SK-N-MC (cell line): ENCODE measurements around the gene CPHXL.

ENCODE experiments used
- DNase-seq: peaks from one replicate; pipeline ENCODE4 v3.0.0-alpha.2; 2011; ENCODE audit warnings: low read depth, low spot score
- H3K27ac ChIP-seq: fragments of 200-600 bp; sonication (generic); 2 replicates; pipeline ENCODE4 v1.5.1; 2016; ENCODE audit warnings: mixed run types
- H3K36me3 ChIP-seq: fragments of 200-600 bp; sonication (generic); 2 replicates; pipeline ENCODE4 v1.6.1; 2017; ENCODE audit warnings: antibody characterized with exemption, low read length, mixed read lengths; ENCODE audit not compliant: insufficient read depth
- H3K4me3 ChIP-seq: fragments of 200-600 bp; sonication (generic); 2 replicates; pipeline ENCODE4 v1.5.1; 2016
- H3K9ac ChIP-seq: fragments of 200-600 bp; sonication (generic); 2 replicates; pipeline ENCODE4 v1.8.0; 2017; ENCODE audit warnings: mixed run types, mixed read lengths; ENCODE audit not compliant: insufficient read length
- H3K9me3 ChIP-seq: fragments of 200-600 bp; sonication (generic); 2 replicates; pipeline ENCODE4 v1.6.1; 2017; ENCODE audit warnings: low read depth, mild to moderate bottlenecking, antibody characterized with exemption, low read length, moderate library complexity, mixed read lengths
- EZH2 ChIP-seq: fragments of 200-600 bp; sonication (generic); IDR thresholded peaks from one replicate; pipeline ENCODE4 v1.6.1; 2017; ENCODE audit warnings: antibody characterized with exemption
- FOXP2 ChIP-seq: optimal IDR thresholded peaks from 2 replicates; pipeline ENCODE3; 2011; ENCODE audit warnings: mild to moderate bottlenecking, moderate library complexity; ENCODE audit not compliant: insufficient read depth; ENCODE audit errors: extremely low read length, control extremely low read depth
- POLR2AphosphoS5 ChIP-seq: IDR thresholded peaks from 2 replicates; pipeline ENCODE4 v1.6.1; 2012; ENCODE audit warnings: mild to moderate bottlenecking, low read depth, low read length, borderline replicate concordance

The CPHXL gene

DNA sequence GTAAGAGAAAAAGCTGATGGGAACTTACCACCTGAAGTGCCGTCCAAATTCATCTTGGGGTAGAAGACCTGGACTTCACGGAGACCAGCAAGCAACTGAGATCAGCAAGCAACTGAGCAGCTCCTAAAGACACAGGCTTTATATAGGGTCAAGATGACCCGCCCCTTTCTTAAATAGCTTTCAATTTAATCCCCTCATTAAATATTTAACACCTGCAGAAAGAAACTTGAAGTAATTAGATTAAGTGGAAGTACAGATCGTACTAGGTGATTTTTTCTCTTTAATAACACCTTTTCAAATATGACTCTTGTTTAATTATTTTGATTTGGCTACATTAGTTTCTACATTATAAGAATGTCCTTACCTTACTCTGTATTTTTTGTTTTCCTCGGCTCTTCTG lies at the start of gene CPHXL:
Gene CPHXL (minus strand): TSS at position 101 of the 400 bp plus-strand sequence. CDS start 48 bp downstream, at position 53.
- Histone ChIP-seq H3K9ac (no peak within 1 kb of the TSS), H3K36me3 (no peaks in the 10 kb centered on the region), H3K27ac (no peak within 1 kb of the TSS), H3K4me3 (no peak within 1 kb of the TSS), H3K9me3 (no peaks in the 10 kb centered on the region)
- TF ChIP-seq EZH2 = no peak
- no peak for TF ChIP-seq POLR2AphosphoS5
- no peak for TF ChIP-seq FOXP2
- no peak for DNase-seq

DNA sequence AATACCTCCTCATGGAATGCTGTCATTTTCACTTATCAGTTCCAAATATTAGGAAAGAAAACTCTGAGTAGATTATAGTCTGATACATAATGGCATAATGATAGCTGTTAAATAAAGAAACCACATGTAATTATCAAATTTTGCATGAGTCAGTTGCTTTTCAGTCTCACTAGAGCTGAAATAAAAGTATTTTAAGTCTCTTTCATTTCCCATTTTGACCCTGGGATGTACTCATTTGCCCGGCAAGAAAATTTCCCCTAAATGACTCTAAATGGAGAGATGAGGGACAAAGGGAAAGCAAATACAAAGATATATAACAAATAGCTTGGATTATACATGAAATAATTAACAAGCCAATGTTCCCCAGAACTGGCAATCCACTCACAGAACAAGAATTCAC lies 47.9 kb upstream of the CPHXL start:
- TF ChIP-seq FOXP2 = no peak
- no peak for TF ChIP-seq POLR2AphosphoS5
- TF ChIP-seq EZH2 = no peak
- no peaks in the 10 kb centered on the region for H3K36me3 ChIP-seq
- DNase-seq = no peak
- H3K9me3 ChIP-seq = no peaks in the 10 kb centered on the region
- H3K9ac ChIP-seq = no peak overlapping the region
- H3K4me3 ChIP-seq = no peak overlapping the region
- no peak overlapping the region for H3K27ac ChIP-seq

- Histone ChIP-seq H3K4me3 (no peak overlapping the region), H3K9ac (no peak overlapping the region), H3K9me3 (no peaks in the 10 kb centered on the region), H3K27ac (no peak overlapping the region), H3K36me3 (no peaks in the 10 kb centered on the region)
- no peak for TF ChIP-seq FOXP2
- no peak for TF ChIP-seq EZH2
- TF ChIP-seq POLR2AphosphoS5 = no peak
- no peak for DNase-seq
Measured at GRCh38 chr16:75770051-75770450, 43.8 kb upstream of the CPHXL start.

DNA sequence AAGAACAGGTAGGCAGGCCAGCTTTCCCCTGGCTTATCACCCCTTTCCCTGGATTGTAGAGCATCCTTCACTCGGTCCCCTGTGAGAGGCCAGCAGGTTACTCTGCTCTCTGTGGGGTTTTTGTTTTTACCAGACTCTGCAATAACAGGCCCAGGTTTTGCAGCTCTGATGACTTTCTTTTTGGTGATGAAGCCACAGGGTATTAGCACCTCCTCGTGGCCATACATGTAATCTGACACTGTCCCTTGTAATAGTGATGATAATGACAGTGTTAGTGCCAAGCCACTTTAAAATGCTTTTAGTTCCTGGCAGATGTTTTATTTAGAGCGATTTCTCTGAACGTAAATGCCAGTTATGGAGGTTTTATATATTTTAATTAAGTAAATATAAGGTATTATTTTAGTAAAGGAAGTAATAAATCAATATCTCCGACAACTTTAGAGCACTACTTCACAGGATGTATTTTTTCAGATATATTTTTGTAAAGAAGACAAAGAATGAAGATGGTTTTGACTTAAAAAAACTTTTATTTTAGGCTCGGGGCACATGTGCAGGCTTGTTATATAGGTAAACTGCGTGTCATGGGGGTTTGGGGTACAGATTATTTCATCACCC lies 38.0 kb upstream of the CPHXL start:
- no peak overlapping the region for H3K27ac ChIP-seq
- H3K9ac ChIP-seq = no peak overlapping the region
- no peaks in the 10 kb centered on the region for H3K36me3 ChIP-seq

DNA sequence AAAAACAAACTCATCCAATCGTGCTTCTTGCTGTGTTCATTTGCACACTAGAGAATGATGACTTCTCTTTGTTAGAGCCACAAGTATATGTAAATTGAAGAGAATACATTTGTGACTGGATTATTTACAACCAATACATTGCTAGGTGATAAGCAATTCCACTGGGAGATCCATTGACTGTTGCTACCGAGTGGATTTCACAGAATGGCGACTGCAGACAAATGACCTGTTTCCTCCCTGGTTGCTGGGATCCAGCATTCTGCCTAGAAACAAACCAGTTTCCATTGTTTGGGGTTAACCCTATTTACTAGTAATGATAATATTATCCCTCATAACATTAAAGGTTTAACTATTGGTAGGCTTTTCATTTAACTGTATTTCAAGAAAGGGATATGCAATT lies 36.9 kb upstream of the CPHXL start:
- Histone ChIP-seq H3K9ac (no peak overlapping the region), H3K36me3 (no peaks in the 10 kb centered on the region), H3K27ac (no peak overlapping the region), H3K9me3 (no peaks in the 10 kb centered on the region), H3K4me3 (no peak overlapping the region)
- no peak for DNase-seq
- TF ChIP-seq POLR2AphosphoS5 (no peak), EZH2 (no peak), FOXP2 (no peak)

More for the DNA sequence above, 38.0 kb upstream of the CPHXL start:
- Histone ChIP-seq H3K4me3 (no peak overlapping the region), H3K9me3 (no peaks in the 10 kb centered on the region)
- no peak for TF ChIP-seq FOXP2
- TF ChIP-seq POLR2AphosphoS5 = no peak
- no peak for TF ChIP-seq EZH2
- DNase-seq = no peak

GRCh38 chr16:75762746-75763145 lies 36.5 kb upstream of the CPHXL start:
- Histone ChIP-seq H3K4me3 (no peak overlapping the region), H3K27ac (no peak overlapping the region), H3K9ac (no peak overlapping the region), H3K9me3 (no peaks in the 10 kb centered on the region), H3K36me3 (no peaks in the 10 kb centered on the region)
- TF ChIP-seq POLR2AphosphoS5 (no peak), FOXP2 (no peak), EZH2 (no peak)
- no peak for DNase-seq

DNA sequence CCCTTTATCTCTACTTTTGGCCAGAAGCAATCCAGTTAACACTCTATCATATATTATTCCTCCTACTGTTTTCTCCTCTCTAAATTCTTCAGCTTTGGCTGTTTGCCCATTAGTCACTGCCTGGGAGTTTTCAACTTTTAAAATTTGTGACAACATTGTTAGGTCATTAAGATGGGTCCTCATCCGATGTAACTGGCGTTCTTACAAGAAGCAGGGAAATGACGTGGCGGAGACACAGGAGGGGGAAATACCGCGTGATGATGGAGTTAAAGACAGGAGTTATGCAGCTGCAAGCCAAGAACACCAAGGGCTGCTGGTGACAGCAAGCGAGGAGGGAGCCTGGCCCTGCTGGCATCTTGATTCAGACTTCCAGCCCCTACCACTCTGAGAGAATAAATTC lies 34.8 kb upstream of the CPHXL start:
- H3K9me3 ChIP-seq = no peaks in the 10 kb centered on the region
- no peak for TF ChIP-seq POLR2AphosphoS5
- no peak for TF ChIP-seq EZH2
- no peak for TF ChIP-seq FOXP2
- H3K9ac ChIP-seq = no peak overlapping the region
- H3K27ac ChIP-seq = no peak overlapping the region
- H3K4me3 ChIP-seq = no peak overlapping the region
- no peak for DNase-seq
- no peaks in the 10 kb centered on the region for H3K36me3 ChIP-seq

GRCh38 chr16:75760018-75760519 lies 33.8 kb upstream of the CPHXL start:
- H3K27ac ChIP-seq = no peak overlapping the region
- no peaks in the 10 kb centered on the region for H3K36me3 ChIP-seq
- H3K9me3 ChIP-seq = no peaks in the 10 kb centered on the region
- H3K9ac ChIP-seq = no peak overlapping the region
- H3K4me3 ChIP-seq = no peak overlapping the region
- no peak for TF ChIP-seq EZH2
- no peak for TF ChIP-seq FOXP2
- no peak for TF ChIP-seq POLR2AphosphoS5
- DNase-seq = no peak

DNA sequence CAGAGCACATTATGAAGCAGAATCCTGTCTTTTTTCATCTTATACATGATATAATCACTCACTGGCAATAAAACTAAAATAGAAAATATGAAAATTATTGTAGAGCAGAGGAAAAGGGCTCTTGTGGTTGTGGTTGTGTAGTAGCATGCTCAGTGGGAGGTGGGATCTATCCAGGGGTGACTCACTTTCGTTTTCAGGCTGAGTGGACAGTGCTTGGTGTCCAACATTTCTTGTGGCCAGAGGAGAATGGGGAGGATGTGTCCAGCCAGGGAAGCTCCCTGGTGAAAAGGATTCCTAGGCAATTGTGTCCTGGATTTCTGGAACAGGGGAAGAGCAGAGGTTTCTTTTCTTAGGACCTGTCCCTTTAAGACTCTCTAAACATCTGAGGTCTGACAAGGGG lies 31.9 kb upstream of the CPHXL start:
- H3K9me3 ChIP-seq = no peaks in the 10 kb centered on the region
- TF ChIP-seq FOXP2 (no peak), POLR2AphosphoS5 (no peak), EZH2 (no peak)

More for the DNA sequence above, 31.9 kb upstream of the CPHXL start:
- no peak overlapping the region for H3K9ac ChIP-seq
- DNase-seq = no peak
- H3K36me3 ChIP-seq = no peaks in the 10 kb centered on the region
- no peak overlapping the region for H3K27ac ChIP-seq
- no peak overlapping the region for H3K4me3 ChIP-seq
